Astrocyte (in vitro differentiated cells and primary cell): ENCODE data around the gene ZNF556. TPM values are rescaled to one million over a fixed set of nuclear protein-coding genes. Genes with fewer than 3 reads are reported as not detected.

Experiments used
- DNase-seq: peaks from one replicate; pipeline ENCODE4 v3.0.0-alpha.2; 2010; ENCODE audit warnings: low read depth
- FAIRE-seq: peaks from 2 replicates; lab custom pipeline; 2011; peaks lifted over from hg19 to GRCh38; lab: Jason Lieb, UNC
- H2AFZ ChIP-seq: 2 replicates; pipeline ENCODE4 v1.6.0; 2012; ENCODE audit warnings: low read depth, low read length, inconsistent platforms
- H3K27ac ChIP-seq: 2 replicates; pipeline ENCODE4 v1.5.1; 2011; ENCODE audit warnings: low read depth, low read length, inconsistent platforms
- H3K27me3 ChIP-seq: 2 replicates; pipeline ENCODE4 v1.6.0; 2011; ENCODE audit warnings: low read length, inconsistent platforms; ENCODE audit not compliant: insufficient read depth
- H3K36me3 ChIP-seq: 2 replicates; pipeline ENCODE4 v1.5.1; 2011; ENCODE audit warnings: low read length, inconsistent platforms; ENCODE audit not compliant: insufficient read depth
- H3K4me1 ChIP-seq: 2 replicates; pipeline ENCODE4 v1.5.1; 2011; ENCODE audit warnings: low read length, inconsistent platforms; ENCODE audit not compliant: insufficient read depth
- H3K4me2 ChIP-seq: 2 replicates; pipeline ENCODE4 v1.6.0; 2012; ENCODE audit warnings: low read length, inconsistent platforms
- H3K4me3 ChIP-seq: 2 replicates; pipeline ENCODE4 v1.5.1; 2011; ENCODE audit warnings: low read depth, mild to moderate bottlenecking, low read length, inconsistent platforms; ENCODE audit not compliant: insufficient read depth
- H3K79me2 ChIP-seq: 2 replicates; pipeline ENCODE4 v1.6.0; 2012; ENCODE audit warnings: mild to moderate bottlenecking, low read length, inconsistent platforms; ENCODE audit not compliant: insufficient read depth
- H3K9ac ChIP-seq: 2 replicates; pipeline ENCODE4 v1.6.0; 2012; ENCODE audit warnings: mild to moderate bottlenecking, low read length, inconsistent platforms
- H3K9me3 ChIP-seq: 2 replicates; pipeline ENCODE4 v1.5.1; 2012; ENCODE audit warnings: low read depth, mild to moderate bottlenecking, low read length, inconsistent platforms; ENCODE audit not compliant: insufficient read depth
- H4K20me1 ChIP-seq: 2 replicates; pipeline ENCODE4 v1.6.0; 2012; ENCODE audit warnings: low read length, inconsistent platforms; ENCODE audit not compliant: insufficient read depth
- H3K27ac Mint-ChIP-seq: one replicate; pipeline ENCODE4 v1.8.0; 2021; ENCODE audit warnings: mild to moderate bottlenecking, mixed read lengths; ENCODE audit not compliant: unreplicated experiment
- H3K27me3 Mint-ChIP-seq: one replicate; pipeline ENCODE4 v1.8.0; 2021; ENCODE audit warnings: low read depth, mixed read lengths; ENCODE audit not compliant: unreplicated experiment
- H3K36me3 Mint-ChIP-seq: one replicate; pipeline ENCODE4 v1.8.0; 2021; ENCODE audit warnings: low read depth, mixed read lengths; ENCODE audit not compliant: unreplicated experiment
- H3K4me1 Mint-ChIP-seq: one replicate; pipeline ENCODE4 v1.8.0; 2021; ENCODE audit warnings: low read depth, mixed read lengths; ENCODE audit not compliant: unreplicated experiment
- H3K4me3 Mint-ChIP-seq: one replicate; pipeline ENCODE4 v1.8.0; 2021; ENCODE audit warnings: mild to moderate bottlenecking, moderate library complexity, mixed read lengths; ENCODE audit not compliant: unreplicated experiment
- H3K9me3 Mint-ChIP-seq: one replicate; pipeline ENCODE4 v1.8.0; 2021; ENCODE audit warnings: mild to moderate bottlenecking, mixed read lengths; ENCODE audit not compliant: unreplicated experiment
- CTCF ChIP-seq: IDR thresholded peaks from 2 replicates; pipeline ENCODE4 v1.5.1; 2011; ENCODE audit warnings: low read depth, mild to moderate bottlenecking, inconsistent platforms, low read length, moderate library complexity; ENCODE audit not compliant: insufficient read depth
- EZH2 ChIP-seq: IDR thresholded peaks from 2 replicates; pipeline ENCODE4 v1.6.1; 2012; ENCODE audit warnings: mild to moderate bottlenecking, low read length, inconsistent platforms; ENCODE audit not compliant: insufficient read depth
- total RNA-seq: library from RNA; stranded (reverse); gene quantifications from 2 replicates; pipeline ENCODE4 v1.2.1, GENCODE V29; 2021

The ZNF556 gene
- total RNA-seq, 1 donor from 2014 or later = not detected

- no peak overlapping the region for H3K4me3 Mint-ChIP-seq
- H3K27ac ChIP-seq = no peak overlapping the region
- peaks cover 2% of the 10 kb centered on the region for H3K4me1 Mint-ChIP-seq
- no peaks in the 10 kb centered on the region for H3K36me3 ChIP-seq
- peaks cover 11% of the 10 kb centered on the region for H3K9me3 Mint-ChIP-seq
- DNase-seq = no peak
- peaks cover 21% of the 10 kb centered on the region for H3K79me2 ChIP-seq
- no peaks in the 10 kb centered on the region for H3K36me3 Mint-ChIP-seq
- FAIRE-seq = no peak
- no peaks in the 10 kb centered on the region for H3K4me1 ChIP-seq
- H3K27me3 ChIP-seq = no peaks in the 10 kb centered on the region
- H4K20me1 ChIP-seq = no peaks in the 10 kb centered on the region
- H3K27ac Mint-ChIP-seq = no peak overlapping the region
- no peak overlapping the region for H3K9ac ChIP-seq
- TF ChIP-seq CTCF = no peak
- no peak for TF ChIP-seq EZH2
- H3K9me3 ChIP-seq = no peaks in the 10 kb centered on the region
- H3K4me2 ChIP-seq = no peak overlapping the region
- peaks cover 17% of the 10 kb centered on the region for H3K27me3 Mint-ChIP-seq
- no peak overlapping the region for H2AFZ ChIP-seq
- no peak overlapping the region for H3K4me3 ChIP-seq
These were observed 39.6 kb downstream of the ZNF556 start for GRCh38 chr19:2906631-2907195.

- Mint-ChIP-seq H3K4me1 (peaks cover 2% of the 10 kb centered on the region), H3K27ac (no peak overlapping the region), H3K27me3 (peaks cover 2% of the 10 kb centered on the region), H3K9me3 (peaks cover 21% of the 10 kb centered on the region), H3K36me3 (no peaks in the 10 kb centered on the region), H3K4me3 (no peak overlapping the region)
- DNase-seq (no peak), FAIRE-seq (no peak)
- H3K9ac ChIP-seq = no peak overlapping the region
- no peaks in the 10 kb centered on the region for H3K4me1 ChIP-seq
- H3K9me3 ChIP-seq = peaks cover 14% of the 10 kb centered on the region
- H3K4me3 ChIP-seq = no peak overlapping the region
- no peaks in the 10 kb centered on the region for H3K79me2 ChIP-seq
- peaks cover 14% of the 10 kb centered on the region for H3K36me3 ChIP-seq
- H4K20me1 ChIP-seq = no peaks in the 10 kb centered on the region
- no peak overlapping the region for H3K27ac ChIP-seq
- no peak overlapping the region for H2AFZ ChIP-seq
- no peak overlapping the region for H3K4me2 ChIP-seq
- H3K27me3 ChIP-seq = no peaks in the 10 kb centered on the region
- TF ChIP-seq EZH2 (no peak), CTCF (no peak)
These were observed 45.2 kb downstream of the ZNF556 start for GRCh38 chr19:2912306-2912705.

GRCh38 chr19:2917275-2918184 lies 50.4 kb downstream of the ZNF556 start:
- Mint-ChIP-seq H3K27me3 (peaks cover 5% of the 10 kb centered on the region), H3K9me3 (peaks cover 20% of the 10 kb centered on the region), H3K4me1 (no peaks in the 10 kb centered on the region), H3K36me3 (no peaks in the 10 kb centered on the region), H3K4me3 (no peak overlapping the region), H3K27ac (no peak overlapping the region)
- Histone ChIP-seq H3K27ac (no peak overlapping the region), H3K4me1 (no peaks in the 10 kb centered on the region), H3K4me2 (no peak overlapping the region), H4K20me1 (no peaks in the 10 kb centered on the region), H2AFZ (no peak overlapping the region), H3K9ac (no peak overlapping the region), H3K9me3 (peaks cover 33% of the 10 kb centered on the region), H3K4me3 (no peak overlapping the region), H3K79me2 (no peaks in the 10 kb centered on the region), H3K36me3 (peaks cover 23% of the 10 kb centered on the region), H3K27me3 (no peaks in the 10 kb centered on the region)
- no peak for TF ChIP-seq CTCF
- TF ChIP-seq EZH2 = no peak
- FAIRE-seq (peak; percentile 20), DNase-seq (no peak)
